HepG2 (cell line): ENCODE measurements around the gene H3-3A. TPM values are rescaled to one million over a fixed set of nuclear protein-coding genes. Genes with fewer than 3 reads are reported as not detected.

Experiments used
- BRCA1 ChIP-seq: sonication (generic); formaldehyde crosslinking; IDR thresholded peaks from 2 replicates; pipeline ENCODE4 v1.4.0; 2020; ENCODE audit warnings: missing genetic modification reagents
- BRD4 ChIP-seq: sonication (generic); formaldehyde crosslinking; IDR thresholded peaks from 2 replicates; pipeline ENCODE4 v1.4.0; 2020; ENCODE audit warnings: missing genetic modification reagents
- CCDC6 ChIP-seq: sonication (generic); formaldehyde crosslinking; IDR thresholded peaks from 2 replicates; pipeline ENCODE4 v1.8.1; 2022; ENCODE audit warnings: mild to moderate bottlenecking, missing genetic modification reagents, moderate library complexity
- ELK4 ChIP-seq: sonication (generic); formaldehyde crosslinking; IDR thresholded peaks from 2 replicates; pipeline ENCODE4 v1.9.0; 2021; ENCODE audit warnings: missing genetic modification reagents, borderline replicate concordance
- FOXK1 ChIP-seq: sonication (generic); formaldehyde crosslinking; IDR thresholded peaks from 2 replicates; pipeline ENCODE4 v1.4.0; 2020; ENCODE audit warnings: low read depth, missing genetic modification reagents, borderline replicate concordance
- GABPA ChIP-seq, 2 experiments: IDR thresholded peaks; 2 replicates each; pipeline ENCODE4 v1.6.1; 2011 to 2016; ENCODE audit warnings: low read depth in 2 of 2, low read length in 1 of 2, missing biosample characterization in 1 of 2, missing genetic modification characterization in 1 of 2
- GATAD1 ChIP-seq: IDR thresholded peaks from 2 replicates; pipeline ENCODE4 v1.6.1; 2016; ENCODE audit warnings: missing genetic modification reagents, missing compliant biosample characterization
- HOXA5 ChIP-seq: sonication (generic); formaldehyde crosslinking; IDR thresholded peaks from 2 replicates; pipeline ENCODE4 v1.4.0; 2020; ENCODE audit warnings: missing genetic modification reagents
- MAFG ChIP-seq: sonication (generic); formaldehyde crosslinking; IDR thresholded peaks from 2 replicates; pipeline ENCODE4 v1.5.1; 2020; ENCODE audit warnings: mild to moderate bottlenecking, missing genetic modification reagents
- PPARG ChIP-seq: conservative IDR thresholded peaks from 2 replicates; pipeline ENCODE4 v1.6.1; 2016; ENCODE audit warnings: missing biosample characterization, missing genetic modification reagents
- SIX1 ChIP-seq: sonication (generic); formaldehyde crosslinking; IDR thresholded peaks from 2 replicates; pipeline ENCODE4 v1.4.0; 2020; ENCODE audit warnings: missing genetic modification reagents, borderline replicate concordance
- SRSF9 ChIP-seq: fragments of 200-400 bp; formaldehyde crosslinking; IDR thresholded peaks from 2 replicates; pipeline ENCODE4 v1.6.1; 2018; ENCODE audit warnings: borderline replicate concordance, mild to moderate bottlenecking, low read depth, low read length; ENCODE audit not compliant: insufficient read depth, poor library complexity, severe bottlenecking
- STAT6 ChIP-seq: sonication (generic); formaldehyde crosslinking; IDR thresholded peaks from 2 replicates; pipeline ENCODE4 v1.4.0; 2020; ENCODE audit warnings: missing genetic modification reagents, mild to moderate bottlenecking, borderline replicate concordance
- SYNCRIP ChIP-seq: fragments of 200-400 bp; formaldehyde crosslinking; IDR thresholded peaks from 2 replicates; pipeline ENCODE4 v1.6.1; 2018; ENCODE audit warnings: mild to moderate bottlenecking, low read depth, low read length; ENCODE audit not compliant: insufficient read depth
- TARDBP ChIP-seq: sonication (generic); formaldehyde crosslinking; IDR thresholded peaks from 2 replicates; pipeline ENCODE4 v1.8.0; 2022; ENCODE audit warnings: mild to moderate bottlenecking, missing genetic modification reagents
- ZNF549 ChIP-seq: sonication (generic); formaldehyde crosslinking; IDR thresholded peaks from 2 replicates; pipeline ENCODE4 v1.5.0; 2020; ENCODE audit warnings: missing genetic modification reagents
- ZNF557 ChIP-seq: sonication (generic); formaldehyde crosslinking; IDR thresholded peaks from 2 replicates; pipeline ENCODE4 v1.4.0; 2020; ENCODE audit warnings: missing genetic modification reagents
- polyA plus RNA-seq, 8 experiments: library from polyadenylated mRNA; depleted of rRNA in 3 of 8; stranded (reverse) in 7 of 8; unstranded in 1 of 8; fragments of >200 nt; fragmentation: Illumina TruSeq in 4 of 8; extraction: Trizol in 4 of 8; gene quantifications; 2 replicates each; pipeline versions ENCODE4 v1.2.1 to v1.2.3, GENCODE V29; 2011 to 2016; ENCODE audit warnings: low read depth in 4 of 8, missing spikeins in 1 of 8, mixed read lengths in 1 of 8; ENCODE audit not compliant: insufficient read depth in 1 of 8
- total RNA-seq, 5 experiments: library from RNA; depleted of rRNA; stranded (reverse); fragments of >200 nt; fragmentation: Illumina TruSeq; extraction: Trizol; gene quantifications; 2 replicates each; pipeline ENCODE4 v1.2.3, GENCODE V29; 2016; ENCODE audit warnings: low read depth in 1 of 5
- TF ChIP-seq, protein P1 (sequence below): sonication (generic); formaldehyde crosslinking; IDR thresholded peaks from 2 replicates; pipeline ENCODE4 v1.4.0; 2020; ENCODE audit warnings: missing genetic modification reagents, borderline replicate concordance
- TF ChIP-seq, protein P2 (sequence below): sonication (generic); formaldehyde crosslinking; IDR thresholded peaks from 2 replicates; pipeline ENCODE4 v1.4.0; 2020; ENCODE audit warnings: low read depth, mild to moderate bottlenecking, missing genetic modification reagents

Gene H3-3A
- total and polyA plus RNA-seq, 2 of the 13 experiments (the other 11 are each of a cell fraction or from before 2014, with no cell fraction given), result 221 to 320 TPM

DNA sequence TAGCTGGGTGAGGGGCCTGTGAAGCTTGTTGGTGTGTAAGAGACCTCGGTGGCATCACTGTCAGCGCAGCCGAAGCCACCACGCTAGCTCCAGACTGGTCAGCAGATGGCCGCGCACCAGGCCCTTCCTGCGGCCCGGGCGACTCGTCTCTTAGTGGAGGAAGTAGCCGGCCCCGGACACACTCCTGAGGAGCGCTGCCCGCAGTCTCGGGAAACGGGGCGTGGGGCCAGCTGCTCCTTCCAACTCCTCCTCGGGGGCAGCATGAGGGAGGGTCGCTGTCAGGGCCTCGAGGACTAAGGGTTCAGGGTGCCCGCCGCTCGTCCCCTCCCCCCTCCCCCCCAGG is 20.4 kb downstream of the H3-3A start (continued):
- TF ChIP-seq STAT6 (CRISPR knock-in tag) (no peak), BRD4 (no peak), BRCA1 (CRISPR knock-in tag) (peak; percentile 11; the same call in 1 of the 2 replicates), SYNCRIP (no peak), GATAD1 (CRISPR knock-in tag) (peak; percentile 3; the same call in 1 of the 2 replicates), ZNF549 (no peak), HOXA5 (CRISPR knock-in tag) (no peak), SIX1 (CRISPR knock-in tag) (no peak), ELK4 (CRISPR knock-in tag) (no peak), GABPA (IDR thresholded peaks at IDR 0.05; ENCODE audit: low read depth, low read length) (peak; percentile 42), GABPA (CRISPR knock-in tag; IDR thresholded peaks at IDR 0.05; ENCODE audit: low read depth) (no peak), SRSF9 (no peak), ZNF557 (CRISPR knock-in tag) (0 out of 2 replicates have a peak, but pooled peaks have one; percentile 24), TARDBP (CRISPR knock-in tag) (no peak), MAFG (CRISPR knock-in tag) (no peak), CCDC6 (CRISPR knock-in tag) (no peak), FOXK1 (CRISPR knock-in tag) (no peak), PPARG (CRISPR knock-in tag) (no peak)
- TF ChIP-seq, protein P1, sequence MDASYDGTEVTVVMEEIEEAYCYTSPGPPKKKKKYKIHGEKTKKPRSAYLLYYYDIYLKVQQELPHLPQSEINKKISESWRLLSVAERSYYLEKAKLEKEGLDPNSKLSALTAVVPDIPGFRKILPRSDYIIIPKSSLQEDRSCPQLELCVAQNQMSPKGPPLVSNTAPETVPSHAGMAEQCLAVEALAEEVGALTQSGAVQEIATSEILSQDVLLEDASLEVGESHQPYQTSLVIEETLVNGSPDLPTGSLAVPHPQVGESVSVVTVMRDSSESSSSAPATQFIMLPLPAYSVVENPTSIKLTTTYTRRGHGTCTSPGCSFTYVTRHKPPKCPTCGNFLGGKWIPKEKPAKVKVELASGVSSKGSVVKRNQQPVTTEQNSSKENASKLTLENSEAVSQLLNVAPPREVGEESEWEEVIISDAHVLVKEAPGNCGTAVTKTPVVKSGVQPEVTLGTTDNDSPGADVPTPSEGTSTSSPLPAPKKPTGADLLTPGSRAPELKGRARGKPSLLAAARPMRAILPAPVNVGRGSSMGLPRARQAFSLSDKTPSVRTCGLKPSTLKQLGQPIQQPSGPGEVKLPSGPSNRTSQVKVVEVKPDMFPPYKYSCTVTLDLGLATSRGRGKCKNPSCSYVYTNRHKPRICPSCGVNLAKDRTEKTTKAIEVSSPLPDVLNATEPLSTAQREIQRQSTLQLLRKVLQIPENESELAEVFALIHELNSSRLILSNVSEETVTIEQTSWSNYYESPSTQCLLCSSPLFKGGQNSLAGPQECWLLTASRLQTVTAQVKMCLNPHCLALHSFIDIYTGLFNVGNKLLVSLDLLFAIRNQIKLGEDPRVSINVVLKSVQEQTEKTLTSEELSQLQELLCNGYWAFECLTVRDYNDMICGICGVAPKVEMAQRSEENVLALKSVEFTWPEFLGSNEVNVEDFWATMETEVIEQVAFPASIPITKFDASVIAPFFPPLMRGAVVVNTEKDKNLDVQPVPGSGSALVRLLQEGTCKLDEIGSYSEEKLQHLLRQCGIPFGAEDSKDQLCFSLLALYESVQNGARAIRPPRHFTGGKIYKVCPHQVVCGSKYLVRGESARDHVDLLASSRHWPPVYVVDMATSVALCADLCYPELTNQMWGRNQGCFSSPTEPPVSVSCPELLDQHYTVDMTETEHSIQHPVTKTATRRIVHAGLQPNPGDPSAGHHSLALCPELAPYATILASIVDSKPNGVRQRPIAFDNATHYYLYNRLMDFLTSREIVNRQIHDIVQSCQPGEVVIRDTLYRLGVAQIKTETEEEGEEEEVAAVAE (CRISPR knock-in tag), result no peak
- TF ChIP-seq, protein P2, sequence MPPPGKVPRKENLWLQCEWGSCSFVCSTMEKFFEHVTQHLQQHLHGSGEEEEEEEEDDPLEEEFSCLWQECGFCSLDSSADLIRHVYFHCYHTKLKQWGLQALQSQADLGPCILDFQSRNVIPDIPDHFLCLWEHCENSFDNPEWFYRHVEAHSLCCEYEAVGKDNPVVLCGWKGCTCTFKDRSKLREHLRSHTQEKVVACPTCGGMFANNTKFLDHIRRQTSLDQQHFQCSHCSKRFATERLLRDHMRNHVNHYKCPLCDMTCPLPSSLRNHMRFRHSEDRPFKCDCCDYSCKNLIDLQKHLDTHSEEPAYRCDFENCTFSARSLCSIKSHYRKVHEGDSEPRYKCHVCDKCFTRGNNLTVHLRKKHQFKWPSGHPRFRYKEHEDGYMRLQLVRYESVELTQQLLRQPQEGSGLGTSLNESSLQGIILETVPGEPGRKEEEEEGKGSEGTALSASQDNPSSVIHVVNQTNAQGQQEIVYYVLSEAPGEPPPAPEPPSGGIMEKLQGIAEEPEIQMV (CRISPR knock-in tag), result no peak
